H1 (cell line): ENCODE data around the gene MEMO1. TPM values are rescaled to one million over a fixed set of nuclear protein-coding genes. Genes with fewer than 3 reads are reported as not detected.

Source experiments
- CTCF ChIA-PET: fragments of 300-600 bp; sonication (Branson Sonifier 250); formaldehyde crosslinking; loops from one replicate; lab custom pipeline; 2021; ENCODE audit not compliant: partially characterized antibody; lab: Charles Lee
- POLR2A ChIA-PET: fragments of 300-600 bp; sonication (Branson Sonifier 250); formaldehyde crosslinking; loops from one replicate; lab custom pipeline; 2021; ENCODE audit warnings: inconsistent platforms; ENCODE audit not compliant: partially characterized antibody; lab: Charles Lee
- DNase-seq, 2 experiments: peaks; one replicate each; pipeline versions ENCODE4 v3.0.0 to v3.0.0-alpha.2; 2010 to 2022; ENCODE audit warnings: low spot score in 2 of 2, low read depth in 1 of 2, mixed read lengths in 1 of 2
- FAIRE-seq: peaks from 2 replicates; lab custom pipeline; 2011; peaks lifted over from hg19 to GRCh38; lab: Jason Lieb, UNC
- H2AFZ ChIP-seq: 2 replicates; pipeline ENCODE4 v1.8.1; 2012; ENCODE audit warnings: low read length, inconsistent platforms
- H2AK5ac ChIP-seq: 2 replicates; pipeline ENCODE4 v1.6.1; 2013; ENCODE audit warnings: low read depth, low read length
- H2BK120ac ChIP-seq: replicated peaks from 2 replicates; pipeline ENCODE3; 2013; ENCODE audit warnings: low read depth, low read length, inconsistent platforms
- H2BK12ac ChIP-seq: 2 replicates; pipeline ENCODE4 v1.6.1; 2013; ENCODE audit warnings: low read depth, low read length
- H2BK15ac ChIP-seq: 2 replicates; pipeline ENCODE4 v1.6.1; 2013; ENCODE audit warnings: low read length
- H2BK20ac ChIP-seq: 2 replicates; pipeline ENCODE4 v1.6.1; 2013; ENCODE audit warnings: low read length
- H2BK5ac ChIP-seq: 2 replicates; pipeline ENCODE4 v1.6.1; 2013; ENCODE audit warnings: low read depth, low read length
- H3K14ac ChIP-seq: 2 replicates; pipeline ENCODE4 v1.6.1; 2013; ENCODE audit warnings: inconsistent platforms; ENCODE audit not compliant: insufficient read length
- H3K18ac ChIP-seq: 2 replicates; pipeline ENCODE4 v1.6.1; 2013; ENCODE audit warnings: low read length; ENCODE audit errors: extremely low read depth
- H3K23ac ChIP-seq: 2 replicates; pipeline ENCODE4 v1.6.1; 2013; ENCODE audit warnings: inconsistent platforms; ENCODE audit not compliant: insufficient read length
- H3K23me2 ChIP-seq: 2 replicates; pipeline ENCODE4 v1.6.1; 2013; ENCODE audit warnings: low read depth, low read length
- H3K27ac ChIP-seq: 2 replicates; pipeline ENCODE4 v1.6.1; 2011; ENCODE audit warnings: low read depth, low read length, inconsistent platforms
- H3K27me3 ChIP-seq, 4 experiments: replicated peaks in 1 of 4; 1 replicate in 1 of 4; 2 replicates in 3 of 4; pipeline versions ENCODE4 v1.6.1 to v1.8.1; 2011 to 2013; ENCODE audit warnings: low read length in 3 of 4, mild to moderate bottlenecking in 3 of 4, inconsistent platforms in 2 of 4, mixed read lengths in 2 of 4, moderate library complexity in 1 of 4; ENCODE audit not compliant: control insufficient read depth in 3 of 4, insufficient read depth in 3 of 4; ENCODE audit errors: extremely low read depth in 1 of 4
- H3K36me3 ChIP-seq, 4 experiments: 2 replicates each; pipeline versions ENCODE4 v1.6.1 to v1.8.1; 2011 to 2013; ENCODE audit warnings: mild to moderate bottlenecking in 4 of 4, low read length in 3 of 4, moderate library complexity in 2 of 4, control low read depth in 1 of 4, inconsistent platforms in 1 of 4; ENCODE audit not compliant: insufficient read depth in 4 of 4, control insufficient read depth in 2 of 4
- H3K4ac ChIP-seq: replicated peaks from 2 replicates; pipeline ENCODE3; 2013; ENCODE audit warnings: low read length, low read depth, mixed read lengths, inconsistent platforms; ENCODE audit not compliant: insufficient read length
- H3K4me1 ChIP-seq, 4 experiments: replicated peaks in 1 of 4; 1 replicate in 1 of 4; 2 replicates in 3 of 4; pipeline versions ENCODE4 v1.6.1 to v1.8.1; 2011 to 2013; ENCODE audit warnings: low read length in 3 of 4, inconsistent platforms in 2 of 4, mixed read lengths in 1 of 4; ENCODE audit not compliant: insufficient read depth in 4 of 4, control insufficient read depth in 3 of 4
- H3K4me2 ChIP-seq, 2 experiments: 2 replicates each; pipeline versions ENCODE4 v1.6.1 to v1.8.1; 2011 to 2013; ENCODE audit warnings: low read depth in 2 of 2, low read length in 2 of 2, control low read depth in 1 of 2, inconsistent platforms in 1 of 2, mild to moderate bottlenecking in 1 of 2; ENCODE audit not compliant: insufficient read depth in 1 of 2
- H3K4me3 ChIP-seq, 4 experiments: fragments of 200-600, 300-600 bp in 1 of 4; sonication (generic), shearing (Covaris generic), sonication (Bioruptor Twin) in 1 of 4; 2 replicates each; pipeline versions ENCODE4 v1.5.1 to v1.8.1; 2011 to 2016; ENCODE audit warnings: low read length in 4 of 4, low read depth in 3 of 4, control low read depth in 2 of 4, inconsistent platforms in 2 of 4, mild to moderate bottlenecking in 2 of 4, mixed read lengths in 1 of 4, moderate library complexity in 1 of 4; ENCODE audit not compliant: insufficient read depth in 2 of 4; ENCODE audit errors: extremely low read depth in 1 of 4
- H3K56ac ChIP-seq: replicated peaks from 2 replicates; pipeline ENCODE3; 2013; ENCODE audit warnings: low read depth, mild to moderate bottlenecking, mixed read lengths, low read length, inconsistent platforms; ENCODE audit not compliant: insufficient read length
- H3K79me1 ChIP-seq: 2 replicates; pipeline ENCODE4 v1.6.1; 2013; ENCODE audit warnings: low read depth, low read length, control low read depth
- H3K79me2 ChIP-seq, 2 experiments: 2 replicates each; pipeline versions ENCODE4 v1.6.1 to v1.8.1; 2012 to 2013; ENCODE audit warnings: low read length in 2 of 2, mild to moderate bottlenecking in 2 of 2, inconsistent platforms in 1 of 2; ENCODE audit not compliant: insufficient read depth in 2 of 2, control insufficient read depth in 1 of 2
- H3K9ac ChIP-seq, 4 experiments: replicated peaks in 1 of 4; 1 replicate in 1 of 4; 2 replicates in 3 of 4; pipeline versions ENCODE4 v1.6.1 to v1.8.1; 2011 to 2013; ENCODE audit warnings: low read depth in 3 of 4, low read length in 3 of 4, control low read depth in 2 of 4, mild to moderate bottlenecking in 2 of 4, moderate library complexity in 2 of 4, inconsistent platforms in 1 of 4; ENCODE audit errors: extremely low read depth in 1 of 4
- H3K9me3 ChIP-seq, 2 experiments: 2 replicates each; pipeline versions ENCODE4 v1.6.1 to v1.8.1; 2012 to 2013; ENCODE audit warnings: mild to moderate bottlenecking in 2 of 2, moderate library complexity in 2 of 2, control low read depth in 1 of 2, inconsistent platforms in 1 of 2, low read depth in 1 of 2, low read length in 1 of 2, mixed read lengths in 1 of 2; ENCODE audit not compliant: insufficient read depth in 2 of 2
- H4K20me1 ChIP-seq, 2 experiments: replicated peaks in 1 of 2; 2 replicates each; pipeline versions ENCODE3 to v1.8.1; 2011 to 2013; ENCODE audit warnings: inconsistent platforms in 2 of 2, low read length in 2 of 2, mild to moderate bottlenecking in 1 of 2; ENCODE audit not compliant: insufficient read depth in 2 of 2, control insufficient read depth in 1 of 2
- H4K5ac ChIP-seq: 2 replicates; pipeline ENCODE4 v1.6.1; 2013; ENCODE audit warnings: low read length, low read depth, mixed read lengths, inconsistent platforms; ENCODE audit not compliant: insufficient read length
- H4K8ac ChIP-seq: 2 replicates; pipeline ENCODE4 v1.8.0; 2013; ENCODE audit warnings: mild to moderate bottlenecking, moderate library complexity, low read length, inconsistent platforms; ENCODE audit not compliant: insufficient read depth; ENCODE audit errors: extremely low read depth
- H4K91ac ChIP-seq: replicated peaks from 2 replicates; pipeline ENCODE3; 2013; ENCODE audit warnings: low read length, mixed read lengths, inconsistent platforms; ENCODE audit not compliant: insufficient read length
- BRCA1 ChIP-seq: IDR thresholded peaks from 2 replicates; pipeline ENCODE4 v1.6.1; 2012; ENCODE audit warnings: low read depth, low read length, improper control_type of control experiment
- FOSL1 ChIP-seq: IDR thresholded peaks from 2 replicates; pipeline ENCODE4 v1.6.1; 2011; ENCODE audit warnings: mild to moderate bottlenecking, low read depth, low read length, moderate library complexity; ENCODE audit not compliant: insufficient read depth
- HDAC2 ChIP-seq, 2 experiments: fragments of 300-600 bp in 1 of 2; sonication (generic) in 1 of 2; IDR thresholded peaks; 2 replicates each; pipeline ENCODE4 v1.6.1; 2011 to 2012; ENCODE audit warnings: low read depth in 2 of 2, low read length in 2 of 2, mild to moderate bottlenecking in 2 of 2, moderate library complexity in 2 of 2, borderline replicate concordance in 1 of 2, inconsistent platforms in 1 of 2
- HDAC6 ChIP-seq: IDR thresholded peaks from one replicate; pipeline ENCODE4 v1.7.1; 2012; ENCODE audit warnings: low read depth, mild to moderate bottlenecking, inconsistent platforms, low read length, moderate library complexity
- NANOG ChIP-seq: IDR thresholded peaks from 2 replicates; pipeline ENCODE4 v1.6.1; 2011; ENCODE audit warnings: low read length, low read depth, mild to moderate bottlenecking, inconsistent platforms; ENCODE audit not compliant: insufficient read depth, poor library complexity, severe bottlenecking
- POLR2A ChIP-seq, 2 experiments: IDR thresholded peaks; 1 replicate in 1 of 2; 2 replicates in 1 of 2; pipeline ENCODE4 v1.6.1; 2011; ENCODE audit warnings: low read depth in 2 of 2, low read length in 2 of 2, mild to moderate bottlenecking in 2 of 2; ENCODE audit errors: control extremely low read depth in 1 of 2
- SIRT6 ChIP-seq: IDR thresholded peaks from one replicate; pipeline ENCODE4 v1.7.1; 2012; ENCODE audit warnings: low read length, inconsistent platforms
- TAF1 ChIP-seq: IDR thresholded peaks from 2 replicates; pipeline ENCODE4 v1.6.1; 2011; ENCODE audit warnings: mild to moderate bottlenecking, low read depth, low read length
- ZNF274 ChIP-seq: IDR thresholded peaks from 2 replicates; pipeline ENCODE4 v1.7.0; 2012; ENCODE audit warnings: low read length, borderline replicate concordance; ENCODE audit errors: extremely low read depth
- WGBS, 2 experiments: shearing (Covaris generic) in 1 of 2; methylation state at CpG; one replicate each; pipeline versions ENCODE4 v1.1.6 to v1.1.7; 2013 to 2015; ENCODE audit warnings: low lambda C conversion rate in 2 of 2, mixed read lengths in 2 of 2, inconsistent platforms in 1 of 2, low coverage in 1 of 2, missing lambda C conversion rate in 1 of 2; ENCODE audit not compliant: insufficient replicate concordance in 2 of 2, insufficient coverage in 1 of 2, insufficient read length in 1 of 2; ENCODE audit errors: extremely low coverage in 1 of 2, missing lambda C conversion rate in 1 of 2; 5-methylcytosine and 5-hydroxymethylcytosine counted together
- polyA plus RNA-seq, 7 experiments: library from polyadenylated mRNA; depleted of rRNA in 3 of 7; stranded (reverse) in 5 of 7; unstranded in 2 of 7; fragments of >200 nt in 5 of 7; fragments of 200-250 nt in 2 of 7; gene quantifications; 1 replicate in 5 of 7; 2 replicates in 1 of 7; 4 replicates in 1 of 7; pipeline versions ENCODE4 v1.2.1 to v1.2.3, GENCODE V29; 2011 to 2013; ENCODE audit warnings: missing spikeins in 2 of 7, mixed read lengths in 2 of 7
- total RNA-seq: library from RNA; stranded (reverse); fragmentation: NEBNext Ultra II Directional; extraction: Animal tissue kit (Norgen Biotek cat#: 25700); gene quantifications from 2 replicates; pipeline ENCODE4 v1.2.1, GENCODE V29; 2021

MEMO1 gene
- total and polyA plus RNA-seq, 2 of the 8 experiments (the other 6 are each of a cell fraction or from before 2014, with no cell fraction given) = 26.9 to 54.7 TPM

GRCh38 chr2:31965094-31965493, 45.7 kb downstream of the MEMO1 start:
- WGBS, 2 experiments = 83% methylated on average over 5 of the region's 5 CpGs; no CpG with 5 or more reads in 1 of the 2 experiments
- no peak for FAIRE-seq
- H3K14ac ChIP-seq = no peak overlapping the region
- no peaks in the 10 kb centered on the region for H3K4me1 ChIP-seq
- no peaks in the 10 kb centered on the region for H3K23me2 ChIP-seq
- no peaks in the 10 kb centered on the region; the same call in 1 of the 2 replicates for H3K79me1 ChIP-seq
- no peaks in the 10 kb centered on the region for H3K36me3 ChIP-seq
- no peak overlapping the region for H2BK5ac ChIP-seq
- H2AK5ac ChIP-seq = no peak overlapping the region
- no peak for TF ChIP-seq HDAC2 (IDR thresholded peaks at IDR 0.05; ENCODE audit: borderline replicate concordance in 1 of 2, low read depth in 2 of 2, low read length in 2 of 2)
- TF ChIP-seq NANOG = no peak
- TF ChIP-seq POLR2A (IDR thresholded peaks at IDR 0.05; ENCODE audit: control extremely low read depth in 1 of 2, low read depth in 2 of 2, low read length in 2 of 2) = no peak
- no peak for TF ChIP-seq TAF1
- no peak for TF ChIP-seq ZNF274
- TF ChIP-seq HDAC6 = no peak
- TF ChIP-seq BRCA1 = no peak
- no peak for TF ChIP-seq SIRT6
- TF ChIP-seq FOSL1 = no peak
- TF ChIP-seq, all 59 proteins: peak for 0
- Histone ChIP-seq H4K5ac (no peak overlapping the region), H3K9me3 (no peaks in the 10 kb centered on the region), H2BK120ac (no peak overlapping the region), H3K27ac (no peak overlapping the region), H3K79me2 (peaks cover 0 to 43% of the 10 kb centered on the region in 2 experiments; a peak in 2 of 4 replicates), H4K8ac (no peak overlapping the region), H4K20me1 (no peaks in the 10 kb centered on the region), H3K4ac (no peak overlapping the region), H3K23ac (no peak overlapping the region), H3K4me3 (no peak overlapping the region), H2AFZ (no peak overlapping the region), H2BK15ac (no peak overlapping the region), H2BK20ac (no peak overlapping the region), H3K27me3 (no peaks in the 10 kb centered on the region), H3K9ac (no peak overlapping the region), H4K91ac (no peak overlapping the region), H3K18ac (no peak overlapping the region), H3K4me2 (no peak overlapping the region), H3K56ac (no peak overlapping the region), H2BK12ac (no peak overlapping the region)
- DNase-seq = no peak
- ChIA-PET POLR2A (no interaction called here), CTCF (interaction anchor here (0.6 kb wide), 1 partner anchor 279 kb away, joined by 3 read pairs; no protein-coding TSS in a partner anchor)
